SK-N-SH treated with all-trans-retinoic acid at 6 μM for 48 hours (cell line): ENCODE measurements around the gene RNF208.

Source experiments
- ARNTL ChIP-seq: fragments of 450-650 bp; formaldehyde crosslinking; IDR thresholded peaks from 2 replicates; pipeline ENCODE4 v1.5.0; 2020; ENCODE audit warnings: low read depth, mild to moderate bottlenecking, moderate library complexity, borderline replicate concordance
- OSR1 ChIP-seq: fragments of 250-450 bp; sonication (Bioruptor Pico); IDR thresholded peaks from 2 replicates; pipeline ENCODE4 v1.8.0; 2022; ENCODE audit warnings: moderate library complexity, mild to moderate bottlenecking, inconsistent platforms
- PPARA ChIP-seq: fragments of 250-450 bp; sonication (Bioruptor Pico); IDR thresholded peaks from 2 replicates; pipeline ENCODE4 v1.5.0; 2020; ENCODE audit warnings: mild to moderate bottlenecking, borderline replicate concordance
- SNAI2 ChIP-seq: fragments of 250-450 bp; sonication (Bioruptor Pico); IDR thresholded peaks from 2 replicates; pipeline ENCODE4 v1.5.0; 2020; ENCODE audit warnings: mild to moderate bottlenecking, moderate library complexity
- ZFP30 ChIP-seq: fragments of 450-650 bp; formaldehyde crosslinking; IDR thresholded peaks from 2 replicates; pipeline ENCODE4 v1.5.0; 2022; ENCODE audit warnings: mild to moderate bottlenecking, moderate library complexity
- ZNF565 ChIP-seq: fragments of 450-650 bp; formaldehyde crosslinking; conservative IDR thresholded peaks from 2 replicates; pipeline ENCODE4 v1.5.0; 2020; ENCODE audit warnings: low read depth, mild to moderate bottlenecking, moderate library complexity
- ZNF8 ChIP-seq: fragments of 450-650 bp; formaldehyde crosslinking; IDR thresholded peaks from 2 replicates; pipeline ENCODE4 v1.5.0; 2020; ENCODE audit warnings: mild to moderate bottlenecking, moderate library complexity
- TF ChIP-seq, protein P1 (sequence below): fragments of 250-450 bp; sonication (Bioruptor Pico); IDR thresholded peaks from 2 replicates; pipeline ENCODE4 v1.8.0; 2020; ENCODE audit warnings: mild to moderate bottlenecking, moderate library complexity, borderline replicate concordance

DNA sequence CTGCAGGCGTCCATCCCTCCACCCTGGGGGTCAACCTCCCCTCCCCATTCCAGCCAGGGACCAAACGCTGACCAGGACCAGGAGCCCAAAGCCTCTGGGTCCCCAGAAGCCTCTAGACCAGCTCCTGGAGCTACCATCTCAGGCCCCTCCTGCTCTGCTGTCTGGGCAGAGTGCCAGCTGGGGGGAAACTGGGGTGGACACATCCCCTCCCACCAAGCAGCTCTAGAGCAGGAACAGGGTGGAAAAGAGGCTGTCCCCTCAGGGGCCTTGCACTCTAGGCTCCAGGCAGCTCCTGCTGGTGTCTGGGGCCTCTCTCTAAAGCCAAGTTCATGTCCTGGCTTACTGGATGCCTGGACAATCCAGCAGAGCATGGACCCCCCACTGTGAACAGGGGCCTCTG is 29.2 kb downstream of the RNF208 start:
- TF ChIP-seq, protein P1, sequence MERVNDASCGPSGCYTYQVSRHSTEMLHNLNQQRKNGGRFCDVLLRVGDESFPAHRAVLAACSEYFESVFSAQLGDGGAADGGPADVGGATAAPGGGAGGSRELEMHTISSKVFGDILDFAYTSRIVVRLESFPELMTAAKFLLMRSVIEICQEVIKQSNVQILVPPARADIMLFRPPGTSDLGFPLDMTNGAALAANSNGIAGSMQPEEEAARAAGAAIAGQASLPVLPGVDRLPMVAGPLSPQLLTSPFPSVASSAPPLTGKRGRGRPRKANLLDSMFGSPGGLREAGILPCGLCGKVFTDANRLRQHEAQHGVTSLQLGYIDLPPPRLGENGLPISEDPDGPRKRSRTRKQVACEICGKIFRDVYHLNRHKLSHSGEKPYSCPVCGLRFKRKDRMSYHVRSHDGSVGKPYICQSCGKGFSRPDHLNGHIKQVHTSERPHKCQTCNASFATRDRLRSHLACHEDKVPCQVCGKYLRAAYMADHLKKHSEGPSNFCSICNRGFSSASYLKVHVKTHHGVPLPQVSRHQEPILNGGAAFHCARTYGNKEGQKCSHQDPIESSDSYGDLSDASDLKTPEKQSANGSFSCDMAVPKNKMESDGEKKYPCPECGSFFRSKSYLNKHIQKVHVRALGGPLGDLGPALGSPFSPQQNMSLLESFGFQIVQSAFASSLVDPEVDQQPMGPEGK (CRISPR knock-in tag): no peak
- TF ChIP-seq ZNF8 (CRISPR knock-in tag) (no peak), SNAI2 (no peak), OSR1 (CRISPR knock-in tag) (no peak), ARNTL (no peak), ZFP30 (no peak), PPARA (CRISPR knock-in tag) (no peak), ZNF565 (CRISPR knock-in tag) (no peak)
